C1 segment of cervical spinal cord (tissue), 14 donors: Measurements from ENCODE around the gene DBH.

Experiments
- DNase-seq, 14 donors: peaks; one replicate each; lab custom pipeline; 2025; lab: John Stamatoyannopoulos, UW

DBH gene

DNA sequence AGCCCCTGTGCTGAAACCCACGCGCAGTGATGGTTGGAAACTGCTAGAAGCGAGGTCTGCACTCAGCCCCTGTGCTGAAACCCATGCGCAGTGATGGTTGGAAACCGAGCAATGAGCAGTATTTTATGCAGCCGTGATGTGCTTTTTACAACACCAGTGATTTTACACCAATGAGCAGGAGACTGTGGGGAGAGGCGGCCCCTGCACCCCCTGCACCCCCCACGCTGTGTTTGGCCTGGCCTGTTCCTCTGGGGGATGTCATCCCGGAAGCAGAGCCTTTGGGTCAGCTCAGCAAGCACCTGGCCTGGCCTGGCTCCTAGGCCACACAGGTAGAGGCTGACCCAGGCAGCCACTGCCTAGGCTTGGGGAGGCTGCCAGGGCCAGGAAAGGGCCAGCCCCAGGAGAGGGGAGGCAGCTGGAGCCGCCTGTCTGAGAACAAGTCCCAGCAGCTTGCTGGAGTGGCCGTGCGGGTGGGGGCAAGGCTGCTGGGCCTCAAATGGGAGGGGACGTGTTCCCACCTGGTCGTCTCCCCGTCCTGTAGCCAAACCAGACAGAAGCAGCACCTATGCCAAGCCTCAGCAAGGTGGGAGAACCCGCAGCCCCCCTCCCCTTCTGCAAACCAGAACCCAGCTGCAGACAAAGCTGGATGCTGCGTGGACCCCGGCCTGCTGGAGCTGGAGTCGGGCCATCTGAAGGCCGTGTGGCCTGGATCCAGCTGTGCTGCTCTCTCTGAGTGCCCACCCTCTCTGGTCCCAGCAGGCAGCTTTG lies 46.8 kb downstream of the DBH start:
- DNase-seq: no peak

- no peak for DNase-seq
Observed at GRCh38 chr9:133683586-133684120, 47.5 kb downstream of the DBH start.

- DNase-seq: peak in 8 of 14 donors; percentile 60 to 82 (median 74)
Observed at GRCh38 chr9:133684121-133684935, 48.2 kb downstream of the DBH start.

- DNase-seq: peak in 1 of 14 donors; percentile 50
Observed at GRCh38 chr9:133684936-133685361, 48.8 kb downstream of the DBH start.

- no peak for DNase-seq
Observed at GRCh38 chr9:133685653-133686609, 49.8 kb downstream of the DBH start.

GRCh38 chr9:133686642-133687575 lies 50.7 kb downstream of the DBH start:
- no peak for DNase-seq

DNA sequence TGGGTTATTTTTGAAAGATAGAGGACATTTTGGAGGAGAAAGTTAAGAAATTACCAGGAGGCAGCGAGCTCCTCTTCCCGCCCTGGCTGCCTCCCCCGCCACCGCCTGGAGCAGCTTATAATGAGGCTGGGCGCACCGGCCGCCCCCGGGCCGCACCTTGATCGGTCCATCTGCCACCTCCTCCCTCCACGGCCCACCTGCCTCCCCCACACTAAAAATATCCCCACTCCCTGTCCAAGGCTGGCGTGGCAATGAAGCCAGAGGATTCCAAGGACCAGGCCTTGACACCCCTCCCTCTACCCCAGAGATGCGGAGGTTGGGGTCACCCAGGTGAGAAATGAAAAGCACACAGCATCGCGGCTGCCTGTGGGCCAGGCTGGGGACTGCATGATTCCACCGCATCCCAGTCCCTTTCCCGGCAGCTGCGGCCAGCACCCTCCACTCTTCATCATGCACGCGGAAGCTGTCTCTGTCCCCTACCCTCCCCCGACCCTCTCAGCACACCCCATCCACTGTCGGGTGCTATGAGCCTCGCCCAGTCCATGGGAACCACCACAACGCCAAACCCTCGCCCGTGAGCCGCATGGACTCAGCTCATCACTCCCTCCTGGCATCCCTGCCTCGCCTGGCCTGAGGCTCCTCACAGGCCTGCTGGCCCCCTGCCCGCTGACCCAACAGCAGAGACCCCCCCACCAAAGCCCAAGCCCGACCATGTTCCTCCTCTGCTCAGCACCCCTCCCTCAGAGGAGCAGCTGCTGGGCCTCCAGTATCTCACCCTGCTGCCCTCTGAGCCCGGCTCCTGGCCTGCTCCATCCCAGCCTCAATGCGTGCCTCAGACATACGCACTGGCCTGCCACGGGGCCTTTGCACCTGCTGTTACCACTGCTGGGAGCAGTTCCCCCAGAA lies 51.9 kb downstream of the DBH start:
- DNase-seq: no peak

GRCh38 chr9:133689151-133689763 lies 53.1 kb downstream of the DBH start:
- DNase-seq: no peak

- DNase-seq: no peak
Observed at GRCh38 chr9:133690081-133690561, 54.0 kb downstream of the DBH start.

GRCh38 chr9:133691191-133691590 lies 55.0 kb downstream of the DBH start:
- no peak for DNase-seq

DNA sequence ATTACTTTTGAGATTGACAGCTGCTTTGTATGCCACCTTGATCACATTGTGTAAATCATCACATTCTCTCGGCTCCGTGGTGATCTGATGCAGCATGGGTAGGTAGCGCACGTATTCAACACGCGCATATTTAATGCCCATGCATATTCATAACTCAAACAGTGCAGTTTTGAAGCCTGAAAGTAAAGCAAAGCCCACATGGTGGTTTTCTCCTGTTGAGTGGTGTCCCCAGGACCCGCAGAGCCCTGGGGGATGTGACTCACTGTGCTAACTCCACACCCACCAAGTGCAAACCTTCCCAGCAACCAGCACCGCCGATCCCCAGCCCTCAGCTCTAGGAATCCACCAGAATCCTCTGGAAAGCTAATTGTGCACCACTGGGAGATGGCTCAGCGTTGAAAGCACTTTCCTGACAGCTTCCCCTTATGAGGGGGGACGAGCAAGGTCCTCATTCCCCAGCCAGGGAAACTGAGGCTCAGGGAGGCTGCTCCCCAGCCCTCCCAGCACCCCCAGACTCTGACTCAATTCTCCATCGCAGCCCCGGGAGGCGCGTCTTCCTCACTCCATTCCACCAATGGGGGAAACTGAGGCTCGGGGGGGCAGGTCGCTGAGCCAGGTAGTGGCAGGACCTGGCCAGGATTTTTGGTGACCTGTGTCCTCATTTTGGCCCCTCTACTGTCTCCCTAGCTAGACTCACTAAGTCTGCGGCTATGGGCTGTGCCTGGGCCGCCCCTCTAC lies 55.6 kb downstream of the DBH start:
- no peak for DNase-seq

DNA sequence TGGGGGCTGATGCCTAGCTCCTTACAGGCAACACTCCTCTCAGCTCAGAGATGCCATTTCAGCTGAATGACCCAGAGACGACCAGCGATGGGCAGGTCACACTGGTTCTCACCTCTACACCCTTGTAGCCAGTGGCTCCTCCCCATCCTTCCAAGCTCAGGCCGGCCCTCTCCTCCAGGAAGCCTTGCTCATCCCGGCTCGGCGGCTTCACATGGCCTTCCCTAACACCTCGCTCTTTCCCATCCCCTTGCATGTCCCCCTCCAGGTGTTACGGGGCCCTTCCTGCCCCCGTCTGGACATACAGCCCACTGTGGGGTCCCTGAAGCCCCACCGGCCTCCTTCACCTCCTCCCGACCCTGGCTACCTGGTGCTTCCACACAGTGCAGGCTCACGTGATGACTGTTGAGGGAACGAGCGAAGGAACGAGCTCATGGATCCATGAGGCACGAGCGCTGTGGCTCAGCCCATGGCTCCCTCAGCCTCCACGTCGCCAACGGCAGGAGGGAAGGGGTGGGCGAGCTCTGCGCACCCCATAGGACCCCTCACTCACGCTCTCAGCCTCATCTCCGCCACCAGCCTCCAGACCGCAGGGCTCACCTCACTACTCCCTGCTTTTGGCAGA lies 56.3 kb downstream of the DBH start:
- no peak for DNase-seq

DNA sequence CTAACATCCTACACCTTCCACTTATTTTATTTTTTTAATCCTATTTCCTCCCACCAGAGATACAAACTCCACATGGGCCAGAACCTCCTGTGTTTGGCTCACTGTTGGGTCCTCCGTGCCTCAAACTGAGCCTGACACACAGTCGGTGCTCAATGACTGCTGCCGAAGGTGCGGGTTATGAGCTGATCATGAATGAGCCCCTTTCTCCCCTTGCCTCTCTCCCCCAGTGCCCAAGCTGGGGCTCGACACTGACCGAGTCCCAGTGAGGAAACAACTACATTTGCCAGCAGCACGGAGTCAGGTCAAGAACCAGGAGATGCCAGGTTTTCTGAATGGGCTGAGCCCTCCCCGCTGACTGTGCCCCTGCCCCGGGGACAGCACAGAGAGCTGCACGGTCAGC lies 57.0 kb downstream of the DBH start:
- DNase-seq: no peak

- DNase-seq: no peak
Observed at GRCh38 chr9:133693703-133694529, 57.8 kb downstream of the DBH start.

- DNase-seq: no peak
Observed at GRCh38 chr9:133694686-133695085, 58.5 kb downstream of the DBH start.

DNA sequence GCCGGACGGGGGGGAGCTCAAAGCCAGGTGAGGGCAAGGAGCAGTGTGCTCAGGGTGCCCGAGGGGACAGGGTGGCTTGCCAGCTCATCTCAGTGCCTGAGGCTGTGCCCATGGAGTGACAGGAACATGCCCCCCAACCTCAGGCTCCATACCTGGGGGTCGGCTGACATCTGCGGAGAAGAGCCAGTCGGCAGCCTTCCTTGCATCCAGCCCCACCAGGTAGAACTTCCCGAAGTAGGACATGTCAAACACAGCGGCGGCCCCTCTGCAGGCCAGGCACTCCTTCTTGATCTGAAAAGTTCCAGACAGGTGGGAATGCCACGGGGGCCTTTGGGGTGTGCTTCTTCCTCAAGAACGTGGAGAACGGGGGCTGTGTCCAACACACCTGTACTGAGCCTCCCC lies 59.9 kb downstream of the DBH start:
- DNase-seq: no peak

- DNase-seq: no peak
Observed at GRCh38 chr9:133699546-133699945, 63.4 kb downstream of the DBH start.
